HepG2 (cell line): ENCODE measurements around the gene PHACTR3. TPM values are rescaled to one million over a fixed set of nuclear protein-coding genes. Genes with fewer than 3 reads are reported as not detected.

ENCODE experiments used
- ATAC-seq: fragments of 200-7000 bp; cut with Tn5 transposase; 3 replicates; pipeline ENCODE4 v1.9.1; 2020; ENCODE audit warnings: mild to moderate bottlenecking, moderate library complexity
- BruUV-seq: library from RNA; stranded (reverse); fragments of 400-500 nt; replicated peaks from 2 replicates; lab custom pipeline; 2021; lab: Mats Ljungman, UMichigan
- CTCF ChIA-PET: fragments of 300-600 bp; formaldehyde crosslinking; extraction: SDS; loops from one replicate; lab custom pipeline; 2021; ENCODE audit warnings: low total read pairs, inconsistent platforms, low intra/inter-chr PET ratio; lab: Yijun Ruan, JAX
- POLR2A ChIA-PET: fragments of 350-600 bp; sonication (Branson Sonifier 250); formaldehyde crosslinking; loops from one replicate; lab custom pipeline; 2020; ENCODE audit warnings: antibody characterized with exemption, inconsistent platforms; lab: Yijun Ruan, JAX
- DNase-seq: peaks from one replicate; pipeline ENCODE4 v3.0.0-alpha.2; 2015; ENCODE audit warnings: low spot score
- FAIRE-seq: peaks from 3 replicates; lab custom pipeline; 2011; peaks lifted over from hg19 to GRCh38; lab: Jason Lieb, UNC
- H2AFZ ChIP-seq: one replicate; pipeline ENCODE4 v1.6.1; 2011; ENCODE audit warnings: low read length, inconsistent platforms
- H3K27ac ChIP-seq: fragments of 300-600 bp; 3 replicates; pipeline ENCODE4 v1.8.0; 2011; ENCODE audit warnings: mixed run types, mild to moderate bottlenecking, mixed read lengths, low read length, inconsistent platforms; ENCODE audit not compliant: insufficient read depth; ENCODE audit errors: extremely low read length
- H3K27me3 ChIP-seq, 2 experiments: fragments of 200-600 bp in 1 of 2; 2 replicates in 1 of 2; 3 replicates in 1 of 2; pipeline versions ENCODE4 v1.6.0 to v1.8.0; 2011; ENCODE audit warnings: low read length in 2 of 2, mild to moderate bottlenecking in 2 of 2, moderate library complexity in 2 of 2, inconsistent platforms in 1 of 2; ENCODE audit not compliant: insufficient read depth in 2 of 2, control insufficient read depth in 1 of 2
- H3K36me3 ChIP-seq, 2 experiments: fragments of 200-600 bp in 1 of 2; replicated peaks in 1 of 2; 2 replicates in 1 of 2; 3 replicates in 1 of 2; pipeline versions ENCODE4 v1.5.1 to v1.8.0; 2011; ENCODE audit warnings: low read length in 2 of 2, inconsistent platforms in 1 of 2; ENCODE audit not compliant: insufficient read depth in 2 of 2, control insufficient read depth in 1 of 2
- H3K4me1 ChIP-seq: 2 replicates; pipeline ENCODE4 v1.5.1; 2012; ENCODE audit warnings: low read length, inconsistent platforms; ENCODE audit not compliant: insufficient read depth
- H3K4me2 ChIP-seq: 2 replicates; pipeline ENCODE4 v1.6.0; 2011; ENCODE audit warnings: low read depth, low read length, inconsistent platforms
- H3K4me3 ChIP-seq, 3 experiments: fragments of 200-600 bp in 1 of 3; sonication (generic), shearing (Covaris generic) in 1 of 3; replicated peaks in 1 of 3; 2 replicates each; pipeline ENCODE4 v1.5.1; 2011 to 2016; ENCODE audit warnings: low read length in 3 of 3, inconsistent platforms in 2 of 3, low read depth in 2 of 3, mild to moderate bottlenecking in 2 of 3, control low read depth in 1 of 3, mixed read lengths in 1 of 3; ENCODE audit not compliant: insufficient read depth in 1 of 3
- H3K79me2 ChIP-seq: one replicate; pipeline ENCODE4 v1.6.1; 2011; ENCODE audit warnings: low read length, inconsistent platforms; ENCODE audit not compliant: insufficient read depth
- H3K9ac ChIP-seq: 2 replicates; pipeline ENCODE4 v1.6.0; 2011; ENCODE audit warnings: mild to moderate bottlenecking, low read depth, low read length, inconsistent platforms; ENCODE audit not compliant: insufficient read depth
- H3K9me3 ChIP-seq: 2 replicates; pipeline ENCODE4 v1.5.1; 2012; ENCODE audit warnings: mild to moderate bottlenecking, low read length
- H4K20me1 ChIP-seq: 2 replicates; pipeline ENCODE4 v1.6.0; 2011; ENCODE audit warnings: inconsistent platforms, mild to moderate bottlenecking, low read length, moderate library complexity; ENCODE audit not compliant: insufficient read depth
- ARNT ChIP-seq: fragments of 450-650 bp; IDR thresholded peaks from 2 replicates; pipeline ENCODE4 v1.6.1; 2017
- ATF7 ChIP-seq, 2 experiments: fragments of 450-650 bp in 1 of 2; sonication (generic) in 1 of 2; formaldehyde crosslinking in 1 of 2; IDR thresholded peaks; 2 replicates each; pipeline versions ENCODE4 v1.4.0 to v1.6.1; 2016 to 2020; ENCODE audit warnings: antibody characterized with exemption in 1 of 2, mild to moderate bottlenecking in 1 of 2, missing genetic modification reagents in 1 of 2
- GATAD2A ChIP-seq: IDR thresholded peaks from 2 replicates; pipeline ENCODE4 v1.6.1; 2016
- JUN ChIP-seq: sonication (generic); formaldehyde crosslinking; IDR thresholded peaks from 2 replicates; pipeline ENCODE4 v1.4.0; 2020; ENCODE audit warnings: mild to moderate bottlenecking, missing genetic modification reagents
- MNT ChIP-seq: fragments of 450-650 bp; IDR thresholded peaks from 2 replicates; pipeline ENCODE4 v1.6.1; 2016
- NFE2 ChIP-seq: sonication (generic); formaldehyde crosslinking; IDR thresholded peaks from 2 replicates; pipeline ENCODE4 v1.4.0; 2020; ENCODE audit warnings: missing genetic modification reagents
- SOX6 ChIP-seq, 2 experiments: fragments of 450-650 bp in 1 of 2; sonication (generic) in 1 of 2; formaldehyde crosslinking in 1 of 2; IDR thresholded peaks; 2 replicates each; pipeline versions ENCODE4 v1.4.0 to v1.6.1; 2017 to 2020; ENCODE audit warnings: antibody characterized with exemption in 1 of 2, mild to moderate bottlenecking in 1 of 2, missing genetic modification reagents in 1 of 2
- TEF ChIP-seq: sonication (generic); formaldehyde crosslinking; IDR thresholded peaks from 2 replicates; pipeline ENCODE4 v1.5.0; 2020; ENCODE audit warnings: missing genetic modification reagents
- ZBTB1 ChIP-seq: sonication (generic); formaldehyde crosslinking; IDR thresholded peaks from 2 replicates; pipeline ENCODE4 v1.4.0; 2020; ENCODE audit warnings: missing genetic modification reagents, borderline replicate concordance
- ZNF577 ChIP-seq: sonication (generic); formaldehyde crosslinking; IDR thresholded peaks from 2 replicates; pipeline ENCODE4 v1.4.0; 2020; ENCODE audit warnings: mild to moderate bottlenecking, low read depth, missing genetic modification reagents, borderline replicate concordance
- WGBS: methylation state at CpG from one replicate; pipeline ENCODE4 v1.1.6; 2017; ENCODE audit warnings: low lambda C conversion rate; 5-methylcytosine and 5-hydroxymethylcytosine counted together
- in situ Hi-C: cut with HindIII; loops from 2 replicates; pipeline ENCODE4 v1.10.0; 2017; ENCODE audit warnings: low pct_unique_long_range_greater_than_20kb; ENCODE audit not compliant: extremely low pct_ligation_motif_present
- intact Hi-C: fragments of 100-400 bp; cut with micrococcal nuclease; formaldehyde crosslinking; loops from one replicate; pipeline ENCODE4 v1.10.0; 2022; ENCODE audit not compliant: unreplicated experiment
- polyA plus RNA-seq, 8 experiments: library from polyadenylated mRNA; depleted of rRNA in 3 of 8; stranded (reverse) in 7 of 8; unstranded in 1 of 8; fragments of >200 nt; fragmentation: Illumina TruSeq in 4 of 8; extraction: Trizol in 4 of 8; gene quantifications; 2 replicates each; pipeline versions ENCODE4 v1.2.1 to v1.2.3, GENCODE V29; 2011 to 2016; ENCODE audit warnings: low read depth in 4 of 8, missing spikeins in 1 of 8, mixed read lengths in 1 of 8; ENCODE audit not compliant: insufficient read depth in 1 of 8
- total RNA-seq, 5 experiments: library from RNA; depleted of rRNA; stranded (reverse); fragments of >200 nt; fragmentation: Illumina TruSeq; extraction: Trizol; gene quantifications; 2 replicates each; pipeline ENCODE4 v1.2.3, GENCODE V29; 2016; ENCODE audit warnings: low read depth in 1 of 5

Gene PHACTR3
- total and polyA plus RNA-seq, 2 of the 13 experiments (the other 11 are each of a cell fraction or from before 2014, with no cell fraction given) = not detected

GRCh38 chr20:59564943-59565342 lies 39.4 kb upstream of the PHACTR3 start:
- no peak for TF ChIP-seq TEF (CRISPR knock-in tag)
- no peak for TF ChIP-seq ZNF577
- 0 out of 2 replicates have a peak, but pooled peaks have one; percentile 1 for TF ChIP-seq ATF7 (IDR thresholded peaks at IDR 0.05)
- TF ChIP-seq ATF7 (CRISPR knock-in tag; IDR thresholded peaks at IDR 0.05) = no peak
- TF ChIP-seq NFE2 (CRISPR knock-in tag) = no peak
- TF ChIP-seq GATAD2A (CRISPR knock-in tag) = no peak
- peak; percentile 93; the same call in 1 of the 2 replicates for TF ChIP-seq SOX6 (IDR thresholded peaks at IDR 0.05)
- TF ChIP-seq SOX6 (CRISPR knock-in tag; IDR thresholded peaks at IDR 0.05) = no peak
- 0 out of 2 replicates have a peak, but pooled peaks have one; percentile 1 for TF ChIP-seq MNT
- 0 out of 2 replicates have a peak, but pooled peaks have one; percentile 6 for TF ChIP-seq ARNT
- TF ChIP-seq ZBTB1 (CRISPR knock-in tag) = no peak
- no peak for TF ChIP-seq JUN (CRISPR knock-in tag)
- Histone ChIP-seq H3K9me3 (no peaks in the 10 kb centered on the region), H3K36me3 (no peaks in the 10 kb centered on the region), H3K9ac (no peak overlapping the region), H3K4me2 (no peak overlapping the region), H3K4me3 (no peak overlapping the region), H3K4me1 (no peaks in the 10 kb centered on the region), H2AFZ (no peak overlapping the region), H4K20me1 (no peaks in the 10 kb centered on the region), H3K27ac (no peak overlapping the region), H3K27me3 (peaks cover 4 to 23% of the 10 kb centered on the region in 2 experiments; a peak in 2 of 5 replicates), H3K79me2 (no peaks in the 10 kb centered on the region)
- WGBS = 2% methylated on average over 1 of the region's 1 CpG
- FAIRE-seq (no peak), DNase-seq (no peak), ATAC-seq (no peak)
- BruUV-seq = no TSS peak
- in situ Hi-C loops (no loop called here), intact Hi-C loops (no loop called here)
- ChIA-PET POLR2A (no interaction called here), CTCF (no interaction called here)
